Measurements from ENCODE around the gene SUPT3H. TPM values are rescaled to one million over a fixed set of nuclear protein-coding genes. Genes with fewer than 3 reads are reported as not detected.

SUPT3H gene
- total and polyA plus RNA-seq, 12 donors: 2.1 to 6.2 (median 3.5) TPM

DNA sequence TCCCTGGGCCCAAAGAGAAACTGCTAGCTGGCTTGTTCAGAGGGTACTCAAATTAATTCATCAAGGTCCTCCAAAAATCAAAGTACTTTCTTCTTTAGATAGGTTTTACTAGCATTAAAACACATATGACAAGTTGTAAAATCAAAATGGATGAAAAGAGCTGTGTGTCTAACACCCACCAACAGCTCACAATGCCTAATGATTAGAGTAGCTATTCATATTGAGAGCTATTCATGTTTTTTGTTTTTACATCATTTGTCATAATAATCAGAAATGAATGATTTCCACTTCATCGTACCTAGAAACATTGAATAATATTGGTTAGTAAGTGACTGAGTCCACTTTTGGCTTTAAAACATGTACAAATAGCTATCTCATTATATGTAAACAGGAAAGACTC lies 339.5 kb downstream of the SUPT3H start:
- H3K4me3 ChIP-seq: no peak overlapping the region
- H3K36me3 ChIP-seq: no peaks in the 10 kb centered on the region
- TF ChIP-seq, protein P1, sequence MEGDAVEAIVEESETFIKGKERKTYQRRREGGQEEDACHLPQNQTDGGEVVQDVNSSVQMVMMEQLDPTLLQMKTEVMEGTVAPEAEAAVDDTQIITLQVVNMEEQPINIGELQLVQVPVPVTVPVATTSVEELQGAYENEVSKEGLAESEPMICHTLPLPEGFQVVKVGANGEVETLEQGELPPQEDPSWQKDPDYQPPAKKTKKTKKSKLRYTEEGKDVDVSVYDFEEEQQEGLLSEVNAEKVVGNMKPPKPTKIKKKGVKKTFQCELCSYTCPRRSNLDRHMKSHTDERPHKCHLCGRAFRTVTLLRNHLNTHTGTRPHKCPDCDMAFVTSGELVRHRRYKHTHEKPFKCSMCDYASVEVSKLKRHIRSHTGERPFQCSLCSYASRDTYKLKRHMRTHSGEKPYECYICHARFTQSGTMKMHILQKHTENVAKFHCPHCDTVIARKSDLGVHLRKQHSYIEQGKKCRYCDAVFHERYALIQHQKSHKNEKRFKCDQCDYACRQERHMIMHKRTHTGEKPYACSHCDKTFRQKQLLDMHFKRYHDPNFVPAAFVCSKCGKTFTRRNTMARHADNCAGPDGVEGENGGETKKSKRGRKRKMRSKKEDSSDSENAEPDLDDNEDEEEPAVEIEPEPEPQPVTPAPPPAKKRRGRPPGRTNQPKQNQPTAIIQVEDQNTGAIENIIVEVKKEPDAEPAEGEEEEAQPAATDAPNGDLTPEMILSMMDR (IDR thresholded peaks at IDR 0.05): no peak
- no peaks in the 10 kb centered on the region for H3K9me3 ChIP-seq
- H3K27ac ChIP-seq: no peak overlapping the region
- DNase-seq: no peak
- no peaks in the 10 kb centered on the region for H3K4me1 ChIP-seq
- ATAC-seq: no peak
- WGBS, 2 donors: 77 to 91% methylated on average over 1 of the region's 1 CpG
- H3K27me3 ChIP-seq: no peaks in the 10 kb centered on the region
- intact Hi-C loops (cut with DNase I): no loop called here

DNA sequence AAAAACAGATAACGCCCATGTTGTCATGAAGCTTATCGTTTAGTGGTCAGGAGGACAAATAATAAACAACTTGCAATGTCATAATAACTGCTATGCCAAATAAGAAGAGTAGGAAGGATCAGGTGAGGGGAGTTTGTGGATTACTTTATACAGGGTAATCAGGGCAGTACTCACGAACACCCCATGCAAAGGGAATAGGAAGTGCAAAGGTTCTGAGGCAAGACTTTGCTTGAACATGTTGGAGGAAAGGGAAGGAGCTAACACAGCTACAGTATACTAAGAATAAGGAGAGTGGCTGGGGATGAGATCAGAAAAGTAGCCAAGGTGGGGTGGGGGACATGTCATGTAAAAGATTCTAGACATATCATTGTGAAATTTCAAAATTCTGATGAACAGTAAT lies 341.6 kb downstream of the SUPT3H start:
- Histone ChIP-seq H3K4me1 (peaks cover 0 to 6% (median 0%) of the 10 kb centered on the region in 9 donors), H3K4me3 (no peak overlapping the region), H3K9me3 (no peaks in the 10 kb centered on the region), H3K27me3 (no peaks in the 10 kb centered on the region), H3K27ac (no peak overlapping the region), H3K36me3 (no peaks in the 10 kb centered on the region)
- ATAC-seq (no peak), DNase-seq (no peak)
- 92 to 95% methylated on average over 3 of the region's 3 CpGs for WGBS, 2 donors
- intact Hi-C loops (cut with DNase I): no loop called here
- TF ChIP-seq, protein P1 (IDR thresholded peaks at IDR 0.05): no peak

DNA sequence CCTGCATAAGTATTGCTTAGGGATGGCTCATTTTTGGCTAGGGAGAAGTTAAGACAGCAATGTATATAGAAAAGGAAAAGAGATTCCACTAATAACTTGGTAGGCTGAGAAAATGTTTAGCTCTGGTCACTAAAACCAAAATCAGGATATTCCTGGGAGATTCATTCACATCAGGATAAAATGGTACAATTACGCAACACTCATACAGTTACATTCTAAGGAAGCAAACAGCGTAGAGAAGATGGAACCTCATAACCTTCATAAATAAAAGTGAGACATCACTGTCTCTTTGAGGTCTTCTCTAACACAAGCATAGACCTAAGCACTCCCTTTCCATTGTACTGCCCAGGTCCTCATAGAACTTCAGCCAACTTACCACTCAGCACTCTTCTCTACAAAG lies 345.3 kb downstream of the SUPT3H start:
- DNase-seq: no peak
- no peaks in the 10 kb centered on the region for H3K36me3 ChIP-seq
- peaks cover 0 to 6% (median 0%) of the 10 kb centered on the region in 9 donors for H3K4me1 ChIP-seq
- peaks cover 0 to 13% (median 6%) of the 10 kb centered on the region in 11 donors for H3K9me3 ChIP-seq
- H3K4me3 ChIP-seq: no peak overlapping the region
- no peaks in the 10 kb centered on the region for H3K27me3 ChIP-seq
- no peak for ATAC-seq
- 94 to 98% methylated on average over 2 of the region's 2 CpGs for WGBS, 2 donors
- no peak overlapping the region for H3K27ac ChIP-seq
- intact Hi-C loops (cut with DNase I): no loop called here
- TF ChIP-seq, protein P1 (IDR thresholded peaks at IDR 0.05): no peak

DNA sequence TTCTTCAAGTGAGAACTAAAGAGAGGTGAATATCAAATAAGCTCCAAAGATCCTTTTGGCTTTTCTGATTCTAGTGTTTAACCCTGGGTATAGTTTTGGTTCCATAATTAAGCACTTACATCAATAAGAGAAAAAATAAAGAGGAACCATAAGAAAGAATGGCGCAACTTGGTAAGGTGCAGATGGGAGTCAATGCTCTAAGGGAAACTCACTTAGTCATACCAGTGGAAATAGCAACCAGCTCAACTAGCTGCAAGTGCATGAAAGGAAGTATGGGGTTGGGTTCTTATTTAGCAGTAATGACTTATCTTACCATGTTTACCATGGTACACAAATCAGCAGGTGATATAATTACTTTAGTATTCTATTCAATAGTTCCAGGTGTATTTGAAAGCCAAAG lies 346.1 kb downstream of the SUPT3H start:
- ATAC-seq: no peak
- intact Hi-C loops (cut with DNase I): no loop called here
- H3K27me3 ChIP-seq: no peaks in the 10 kb centered on the region
- no peaks in the 10 kb centered on the region for H3K36me3 ChIP-seq
- H3K27ac ChIP-seq: no peak overlapping the region
- no peak for DNase-seq
- 96 to 100% methylated on average over 1 of the region's 1 CpG for WGBS, 2 donors
- H3K4me3 ChIP-seq: no peak overlapping the region
- TF ChIP-seq, protein P1 (IDR thresholded peaks at IDR 0.05): no peak
- H3K9me3 ChIP-seq: peaks cover 0 to 21% (median 11%) of the 10 kb centered on the region in 11 donors
- peaks cover 0 to 6% (median 0%) of the 10 kb centered on the region in 9 donors for H3K4me1 ChIP-seq

All from heart right ventricle (tissue), 16 donors.